IMR-90 (cell line): Measurements from ENCODE around the gene HOXD10. TPM values are rescaled to one million over a fixed set of nuclear protein-coding genes. Genes with fewer than 3 reads are reported as not detected.

ENCODE experiments used
- ATAC-seq: fragments of 200-7000 bp; cut with Tn5 transposase; 2 replicates; pipeline ENCODE4 v1.9.1; 2020; ENCODE audit warnings: low read depth, mild to moderate bottlenecking, moderate library complexity
- BruUV-seq: library from RNA; stranded (reverse); fragments of 400-500 nt; replicated peaks from 2 replicates; lab custom pipeline; 2021; lab: Mats Ljungman, UMichigan
- CTCF ChIA-PET: fragments of 300-600 bp; formaldehyde crosslinking; extraction: SDS; loops from one replicate; lab custom pipeline; 2021; ENCODE audit warnings: antibody characterized with exemption; lab: Yijun Ruan, JAX
- POLR2A ChIA-PET: fragments of 300-600 bp; sonication (Branson Sonifier 250); formaldehyde crosslinking; loops from one replicate; lab custom pipeline; 2022; ENCODE audit warnings: antibody characterized with exemption; ENCODE audit not compliant: unreplicated experiment; lab: Charles Lee
- DNase-seq: peaks from one replicate; pipeline ENCODE4 v3.0.0; 2013
- H2AFZ ChIP-seq: replicated peaks from 2 replicates; pipeline ENCODE3; 2013; ENCODE audit warnings: low read length, mild to moderate bottlenecking; ENCODE audit not compliant: poor library complexity
- H2AK5ac ChIP-seq: 2 replicates; pipeline ENCODE4 v1.6.1; 2013; ENCODE audit warnings: low read depth, low read length, inconsistent platforms
- H2AK9ac ChIP-seq: replicated peaks from 2 replicates; pipeline ENCODE3; 2013; ENCODE audit warnings: mild to moderate bottlenecking, low read depth, low read length, moderate library complexity; ENCODE audit not compliant: poor library complexity
- H2BK120ac ChIP-seq: 2 replicates; pipeline ENCODE4 v1.6.1; 2013; ENCODE audit warnings: low read depth, low read length, inconsistent platforms
- H2BK15ac ChIP-seq: 3 replicates; pipeline ENCODE4 v1.6.1; 2013; ENCODE audit warnings: low read depth, low read length, inconsistent platforms
- H2BK20ac ChIP-seq: 2 replicates; pipeline ENCODE4 v1.6.1; 2013; ENCODE audit warnings: low read depth, mild to moderate bottlenecking, inconsistent platforms, low read length, moderate library complexity
- H2BK5ac ChIP-seq: 2 replicates; pipeline ENCODE4 v1.6.1; 2013; ENCODE audit warnings: mild to moderate bottlenecking, low read depth, low read length, inconsistent platforms; ENCODE audit not compliant: poor library complexity, severe bottlenecking
- H3K14ac ChIP-seq: replicated peaks from 2 replicates; pipeline ENCODE4 v1.6.1; 2013; ENCODE audit warnings: low read depth, low read length, inconsistent platforms
- H3K18ac ChIP-seq: 2 replicates; pipeline ENCODE4 v1.6.1; 2013; ENCODE audit warnings: low read depth, low read length, control low read depth
- H3K23ac ChIP-seq: 2 replicates; pipeline ENCODE4 v1.6.1; 2013; ENCODE audit warnings: low read depth, low read length, inconsistent platforms
- H3K27ac ChIP-seq: 2 replicates; pipeline ENCODE4 v1.5.1; 2013; ENCODE audit warnings: mild to moderate bottlenecking, control low read depth, low read length; ENCODE audit not compliant: insufficient read depth
- H3K27me3 ChIP-seq: 2 replicates; pipeline ENCODE4 v1.6.1; 2013; ENCODE audit warnings: low read length; ENCODE audit not compliant: control insufficient read depth, insufficient read depth
- H3K36me3 ChIP-seq: 2 replicates; pipeline ENCODE4 v1.6.1; 2013; ENCODE audit warnings: low read length, mixed read lengths; ENCODE audit not compliant: control insufficient read depth, insufficient read depth
- H3K4ac ChIP-seq: 2 replicates; pipeline ENCODE4 v1.6.1; 2013; ENCODE audit warnings: low read depth, low read length, inconsistent platforms
- H3K4me1 ChIP-seq: 2 replicates; pipeline ENCODE4 v1.6.1; 2013; ENCODE audit warnings: low read length, mixed read lengths; ENCODE audit not compliant: control insufficient read depth, insufficient read depth
- H3K4me2 ChIP-seq: 2 replicates; pipeline ENCODE4 v1.6.1; 2013; ENCODE audit warnings: low read depth, mild to moderate bottlenecking, control low read depth, low read length, moderate library complexity
- H3K4me3 ChIP-seq: 2 replicates; pipeline ENCODE4 v1.5.1; 2013; ENCODE audit warnings: low read depth, mild to moderate bottlenecking, control low read depth, low read length, moderate library complexity; ENCODE audit not compliant: insufficient read depth
- H3K56ac ChIP-seq: 2 replicates; pipeline ENCODE4 v1.6.1; 2013; ENCODE audit warnings: low read length, inconsistent platforms; ENCODE audit not compliant: insufficient read depth; ENCODE audit errors: extremely low read depth
- H3K79me1 ChIP-seq, 2 experiments: 2 replicates each; pipeline ENCODE4 v1.6.1; 2013; ENCODE audit warnings: low read length in 2 of 2, inconsistent platforms in 1 of 2, low read depth in 1 of 2
- H3K9ac ChIP-seq: 2 replicates; pipeline ENCODE4 v1.6.1; 2013; ENCODE audit warnings: low read depth, low read length, control low read depth
- H3K9me1 ChIP-seq: 2 replicates; pipeline ENCODE4 v1.6.1; 2013; ENCODE audit warnings: low read length, inconsistent platforms; ENCODE audit not compliant: insufficient read depth
- H3K9me3 ChIP-seq: 2 replicates; pipeline ENCODE4 v1.6.1; 2013; ENCODE audit warnings: low read length; ENCODE audit not compliant: control insufficient read depth, insufficient read depth
- H4K20me1 ChIP-seq: 2 replicates; pipeline ENCODE4 v1.6.1; 2013; ENCODE audit warnings: low read length, inconsistent platforms; ENCODE audit not compliant: insufficient read depth
- H4K5ac ChIP-seq: 2 replicates; pipeline ENCODE4 v1.6.1; 2013; ENCODE audit warnings: mild to moderate bottlenecking, low read depth, low read length, control low read depth
- H4K8ac ChIP-seq, 2 experiments: 2 replicates each; pipeline ENCODE4 v1.6.1; 2013; ENCODE audit warnings: low read depth in 2 of 2, low read length in 2 of 2, control low read depth in 1 of 2, inconsistent platforms in 1 of 2
- H4K91ac ChIP-seq: 2 replicates; pipeline ENCODE4 v1.6.1; 2013; ENCODE audit warnings: low read depth, low read length, inconsistent platforms; ENCODE audit not compliant: insufficient read depth
- CEBPB ChIP-seq: IDR thresholded peaks from 2 replicates; pipeline ENCODE4 v1.6.1; 2012; ENCODE audit warnings: low read depth, low read length, improper control_type of control experiment
- CHD1 ChIP-seq: IDR thresholded peaks from 2 replicates; pipeline ENCODE4 v1.6.1; 2012; ENCODE audit warnings: low read depth, low read length, improper control_type of control experiment
- ELK1 ChIP-seq: fragments of 150-350 bp; IDR thresholded peaks from 2 replicates; pipeline ENCODE4 v1.6.1; 2016; ENCODE audit warnings: low read depth, mild to moderate bottlenecking, low read length, moderate library complexity, borderline replicate concordance
- FOS ChIP-seq: fragments of 150-350 bp; IDR thresholded peaks from 2 replicates; pipeline ENCODE4 v1.6.1; 2016; ENCODE audit warnings: low read depth, low read length
- MAFK ChIP-seq: IDR thresholded peaks from 2 replicates; pipeline ENCODE4 v1.6.1; 2012; ENCODE audit warnings: low read depth, low read length, improper control_type of control experiment
- MAZ ChIP-seq: IDR thresholded peaks from 2 replicates; pipeline ENCODE4 v1.6.1; 2012; ENCODE audit warnings: low read depth, mild to moderate bottlenecking, low read length, improper control_type of control experiment, moderate library complexity, borderline replicate concordance
- MXI1 ChIP-seq: IDR thresholded peaks from 2 replicates; pipeline ENCODE4 v1.6.1; 2012; ENCODE audit warnings: low read depth, mild to moderate bottlenecking, low read length, moderate library complexity, borderline replicate concordance
- POLR2A ChIP-seq: IDR thresholded peaks from 2 replicates; pipeline ENCODE4 v1.6.1; 2012; ENCODE audit warnings: mild to moderate bottlenecking, low read depth, low read length
- RAD21 ChIP-seq: IDR thresholded peaks from 2 replicates; pipeline ENCODE4 v1.6.1; 2012; ENCODE audit warnings: low read length, improper control_type of control experiment
- RFX5 ChIP-seq: IDR thresholded peaks from 2 replicates; pipeline ENCODE4 v1.8.0; 2012; ENCODE audit warnings: low read depth, mild to moderate bottlenecking, low read length, moderate library complexity
- USF2 ChIP-seq: fragments of 150-350 bp; IDR thresholded peaks from 2 replicates; pipeline ENCODE4 v1.6.1; 2017; ENCODE audit warnings: mild to moderate bottlenecking, antibody characterized with exemption, low read length, low read depth
- dilution Hi-C: fragments of 300-500 bp; cut with HindIII; formaldehyde crosslinking; loops from one replicate; pipeline ENCODE4 v1.14.3; 2018; ENCODE audit warnings: low sequenced_read_pairs; ENCODE audit not compliant: unreplicated experiment
- in situ Hi-C: fragments of 300-500 bp; cut with MboI; formaldehyde crosslinking; loops from 3 replicates; pipeline ENCODE4 v1.14.3; 2019; ENCODE audit warnings: low sequenced_read_pairs, inconsistent platforms, mixed read lengths
- intact Hi-C: fragments of 100-400 bp; cut with micrococcal nuclease; formaldehyde crosslinking; loops from 2 replicates; pipeline ENCODE4 v1.10.0; 2022
- polyA plus RNA-seq, 3 experiments: library from polyadenylated mRNA; depleted of rRNA; stranded (reverse); fragments of >200 nt; gene quantifications; 2 replicates each; pipeline ENCODE4 v1.2.3, GENCODE V29; 2012; ENCODE audit warnings: low replicate concordance in 1 of 3
- total RNA-seq: library from RNA; depleted of rRNA; stranded (reverse); fragments of >200 nt; gene quantifications from 2 replicates; pipeline ENCODE4 v1.2.3, GENCODE V29; 2012

The HOXD10 gene
- total and polyA plus RNA-seq, 2 of the 4 experiments (the other 2 are of a cell fraction), result not detected

- Histone ChIP-seq H4K91ac (no peak overlapping the region), H3K27me3 (peaks cover 72% of the 10 kb centered on the region), H2BK20ac (no peak overlapping the region), H3K27ac (no peak overlapping the region), H3K4me1 (no peaks in the 10 kb centered on the region), H3K56ac (no peak overlapping the region), H3K9me3 (peaks cover 8% of the 10 kb centered on the region; the same call in 1 of the 2 replicates), H2AK9ac (no peak overlapping the region), H2BK120ac (no peak overlapping the region), H2BK5ac (no peak overlapping the region), H3K23ac (no peak overlapping the region), H3K4me3 (no peak overlapping the region), H2AFZ (no peak overlapping the region), H3K4ac (no peak overlapping the region), H3K9me1 (no peaks in the 10 kb centered on the region), H2BK15ac (no peak overlapping the region), H3K36me3 (no peaks in the 10 kb centered on the region), H3K9ac (no peak overlapping the region), H3K4me2 (no peak overlapping the region), H4K8ac (no peak overlapping the region), H3K18ac (no peak overlapping the region), H4K20me1 (no peaks in the 10 kb centered on the region), H3K79me1 (no peaks in the 10 kb centered on the region), H3K14ac (no peak overlapping the region), H4K5ac (no peak overlapping the region), H2AK5ac (no peak overlapping the region)
- dilution Hi-C loops (no loop called here), intact Hi-C loops (no loop called here), in situ Hi-C loops (no loop called here)
- no TSS peak for BruUV-seq
- POLR2A ChIA-PET, result no interaction called here
- TF ChIP-seq MXI1 (no peak), ELK1 (no peak), RAD21 (no peak), CEBPB (no peak), FOS (no peak), CHD1 (no peak), USF2 (no peak), MAZ (no peak), POLR2A (no peak), RFX5 (no peak), MAFK (no peak)
- DNase-seq, result no peak
- CTCF ChIA-PET, result interaction anchor here (1.8 kb wide), 1 partner anchor 308 kb away, joined by 7 read pairs; no protein-coding TSS in a partner anchor
- ATAC-seq, result no peak
Observed at GRCh38 chr2:176146645-176147044, 30.1 kb downstream of the HOXD10 start.
